T-helper 1 cell treated with Interleukin-12 subunit alpha and Interleukin-12 subunit beta and Interleukin-4 antibody, amounts not matched to agents 30 μg/mL and 1 μg/mL, for 36 hours (primary cell): ENCODE data around the gene KANSL1L.

Source experiments
- H3K27ac Mint-ChIP-seq: one replicate; pipeline ENCODE4 v1.8.0; 2021; ENCODE audit warnings: mild to moderate bottlenecking, mixed read lengths
- H3K27me3 Mint-ChIP-seq: one replicate; pipeline ENCODE4 v1.8.0; 2021; ENCODE audit warnings: low read depth, mixed read lengths
- H3K36me3 Mint-ChIP-seq: one replicate; pipeline ENCODE4 v1.8.0; 2021; ENCODE audit warnings: low read depth, mixed read lengths
- H3K4me1 Mint-ChIP-seq: one replicate; pipeline ENCODE4 v1.8.0; 2021; ENCODE audit warnings: low read depth, mixed read lengths
- H3K4me3 Mint-ChIP-seq: one replicate; pipeline ENCODE4 v1.8.0; 2021; ENCODE audit warnings: mild to moderate bottlenecking, moderate library complexity, mixed read lengths
- H3K9me3 Mint-ChIP-seq: one replicate; pipeline ENCODE4 v1.8.0; 2021; ENCODE audit warnings: mixed read lengths

Gene KANSL1L

GRCh38 chr2:210167227-210167626, 4.0 kb downstream of the KANSL1L start:
- peaks cover 34% of the 10 kb centered on the region for H3K4me1 Mint-ChIP-seq
- no peak overlapping the region for H3K27ac Mint-ChIP-seq
- H3K4me3 Mint-ChIP-seq, result no peak overlapping the region
- H3K9me3 Mint-ChIP-seq, result no peaks in the 10 kb centered on the region
- H3K36me3 Mint-ChIP-seq, result peaks cover 3% of the 10 kb centered on the region
- H3K27me3 Mint-ChIP-seq, result peaks cover 8% of the 10 kb centered on the region

GRCh38 chr2:210162466-210163124, 8.6 kb downstream of the KANSL1L start:
- peaks cover 11% of the 10 kb centered on the region for H3K4me1 Mint-ChIP-seq
- no peak overlapping the region for H3K4me3 Mint-ChIP-seq
- H3K27me3 Mint-ChIP-seq, result no peaks in the 10 kb centered on the region
- no peaks in the 10 kb centered on the region for H3K9me3 Mint-ChIP-seq
- H3K27ac Mint-ChIP-seq, result no peak overlapping the region
- H3K36me3 Mint-ChIP-seq, result peaks cover 3% of the 10 kb centered on the region

- Mint-ChIP-seq H3K27me3 (no peaks in the 10 kb centered on the region), H3K4me3 (no peak overlapping the region), H3K27ac (no peak overlapping the region), H3K36me3 (peaks cover 6% of the 10 kb centered on the region), H3K9me3 (no peaks in the 10 kb centered on the region), H3K4me1 (peaks cover 11% of the 10 kb centered on the region)
Measured at GRCh38 chr2:210159059-210159458, 12.2 kb downstream of the KANSL1L start.

- no peak overlapping the region for H3K27ac Mint-ChIP-seq
Measured at GRCh38 chr2:210158236-210158635, 13.0 kb downstream of the KANSL1L start.

GRCh38 chr2:210157526-210157925, 13.7 kb downstream of the KANSL1L start:
- Mint-ChIP-seq H3K4me1 (peaks cover 6% of the 10 kb centered on the region), H3K36me3 (peaks cover 9% of the 10 kb centered on the region), H3K9me3 (no peaks in the 10 kb centered on the region), H3K27me3 (no peaks in the 10 kb centered on the region), H3K4me3 (no peak overlapping the region), H3K27ac (no peak overlapping the region)

More at GRCh38 chr2:210158236-210158635, 13.0 kb downstream of the KANSL1L start:
- no peaks in the 10 kb centered on the region for H3K27me3 Mint-ChIP-seq
- H3K4me1 Mint-ChIP-seq, result peaks cover 11% of the 10 kb centered on the region
- no peaks in the 10 kb centered on the region for H3K9me3 Mint-ChIP-seq
- no peak overlapping the region for H3K4me3 Mint-ChIP-seq
- peaks cover 11% of the 10 kb centered on the region for H3K36me3 Mint-ChIP-seq

GRCh38 chr2:210147614-210148013, 23.6 kb downstream of the KANSL1L start:
- Mint-ChIP-seq H3K36me3 (peaks cover 17% of the 10 kb centered on the region), H3K4me1 (no peaks in the 10 kb centered on the region), H3K27me3 (no peaks in the 10 kb centered on the region), H3K4me3 (no peak overlapping the region), H3K9me3 (peaks cover 12% of the 10 kb centered on the region), H3K27ac (no peak overlapping the region)

- H3K27me3 Mint-ChIP-seq, result no peaks in the 10 kb centered on the region
- no peak overlapping the region for H3K27ac Mint-ChIP-seq
- no peak overlapping the region for H3K4me3 Mint-ChIP-seq
- peaks cover 1% of the 10 kb centered on the region for H3K9me3 Mint-ChIP-seq
- peaks cover under 1% of the 10 kb centered on the region for H3K36me3 Mint-ChIP-seq
- H3K4me1 Mint-ChIP-seq, result no peaks in the 10 kb centered on the region
Measured at GRCh38 chr2:210132239-210132638, 39.0 kb downstream of the KANSL1L start.

- Mint-ChIP-seq H3K9me3 (peaks cover 23% of the 10 kb centered on the region), H3K36me3 (peaks cover 13% of the 10 kb centered on the region), H3K27ac (no peak overlapping the region), H3K4me3 (no peak overlapping the region), H3K4me1 (no peaks in the 10 kb centered on the region), H3K27me3 (no peaks in the 10 kb centered on the region)
Measured at GRCh38 chr2:210128961-210129360, 42.2 kb downstream of the KANSL1L start.

- H3K27me3 Mint-ChIP-seq, result no peaks in the 10 kb centered on the region
- H3K4me1 Mint-ChIP-seq, result no peaks in the 10 kb centered on the region
- no peak overlapping the region for H3K4me3 Mint-ChIP-seq
- no peak overlapping the region for H3K27ac Mint-ChIP-seq
- peaks cover 6% of the 10 kb centered on the region for H3K36me3 Mint-ChIP-seq
- H3K9me3 Mint-ChIP-seq, result peaks cover 32% of the 10 kb centered on the region
Measured at GRCh38 chr2:210113614-210114235, 57.5 kb downstream of the KANSL1L start.

- no peak overlapping the region for H3K27ac Mint-ChIP-seq
- H3K4me1 Mint-ChIP-seq, result no peaks in the 10 kb centered on the region
- peaks cover 32% of the 10 kb centered on the region for H3K9me3 Mint-ChIP-seq
- peaks cover 6% of the 10 kb centered on the region for H3K36me3 Mint-ChIP-seq
- H3K27me3 Mint-ChIP-seq, result no peaks in the 10 kb centered on the region
- no peak overlapping the region for H3K4me3 Mint-ChIP-seq
Measured at GRCh38 chr2:210112871-210113270, 58.3 kb downstream of the KANSL1L start.

GRCh38 chr2:210099940-210100339, 71.3 kb downstream of the KANSL1L start:
- no peaks in the 10 kb centered on the region for H3K9me3 Mint-ChIP-seq
- H3K27me3 Mint-ChIP-seq, result no peaks in the 10 kb centered on the region
- H3K36me3 Mint-ChIP-seq, result peaks cover 2% of the 10 kb centered on the region
- H3K27ac Mint-ChIP-seq, result no peak overlapping the region
- no peaks in the 10 kb centered on the region for H3K4me1 Mint-ChIP-seq
- no peak overlapping the region for H3K4me3 Mint-ChIP-seq

GRCh38 chr2:210094787-210095186, 76.4 kb downstream of the KANSL1L start:
- H3K27me3 Mint-ChIP-seq, result no peaks in the 10 kb centered on the region
- no peaks in the 10 kb centered on the region for H3K36me3 Mint-ChIP-seq
- no peak overlapping the region for H3K4me3 Mint-ChIP-seq
- no peaks in the 10 kb centered on the region for H3K4me1 Mint-ChIP-seq
- no peaks in the 10 kb centered on the region for H3K9me3 Mint-ChIP-seq
- no peak overlapping the region for H3K27ac Mint-ChIP-seq

- Mint-ChIP-seq H3K4me3 (no peak overlapping the region), H3K27me3 (no peaks in the 10 kb centered on the region), H3K36me3 (no peaks in the 10 kb centered on the region), H3K4me1 (no peaks in the 10 kb centered on the region), H3K9me3 (no peaks in the 10 kb centered on the region), H3K27ac (no peak overlapping the region)
Measured at GRCh38 chr2:210092791-210093190, 78.4 kb downstream of the KANSL1L start.

- H3K27me3 Mint-ChIP-seq, result no peaks in the 10 kb centered on the region
- no peaks in the 10 kb centered on the region for H3K9me3 Mint-ChIP-seq
- no peak overlapping the region for H3K4me3 Mint-ChIP-seq
- no peaks in the 10 kb centered on the region for H3K4me1 Mint-ChIP-seq
- no peak overlapping the region for H3K27ac Mint-ChIP-seq
- no peaks in the 10 kb centered on the region for H3K36me3 Mint-ChIP-seq
Measured at GRCh38 chr2:210086930-210087329, 84.3 kb downstream of the KANSL1L start.

- Mint-ChIP-seq H3K4me3 (no peak overlapping the region), H3K4me1 (no peaks in the 10 kb centered on the region), H3K36me3 (no peaks in the 10 kb centered on the region), H3K9me3 (no peaks in the 10 kb centered on the region), H3K27me3 (no peaks in the 10 kb centered on the region), H3K27ac (no peak overlapping the region)
Measured at GRCh38 chr2:210086292-210086691, 84.9 kb downstream of the KANSL1L start.
